Ishikawa (cell line): ENCODE results near the gene NLRC5.

ENCODE experiments used
- CEBPB ChIP-seq: IDR thresholded peaks from 2 replicates; pipeline ENCODE4 v1.6.1; 2012
- CREB1 ChIP-seq: IDR thresholded peaks from 2 replicates; pipeline ENCODE4 v1.6.1; 2012; ENCODE audit warnings: low read depth
- EGR1 ChIP-seq: IDR thresholded peaks from 2 replicates; pipeline ENCODE4 v1.6.1; 2012
- EP300 ChIP-seq: IDR thresholded peaks from 2 replicates; pipeline ENCODE4 v1.6.1; 2012; ENCODE audit warnings: borderline replicate concordance
- FOXM1 ChIP-seq: IDR thresholded peaks from 2 replicates; pipeline ENCODE4 v1.6.1; 2012; ENCODE audit warnings: low read depth, borderline replicate concordance
- NFIC ChIP-seq: IDR thresholded peaks from 2 replicates; pipeline ENCODE4 v1.6.1; 2012
- RAD21 ChIP-seq: IDR thresholded peaks from 2 replicates; pipeline ENCODE4 v1.6.1; 2012; ENCODE audit warnings: low read depth
- REST ChIP-seq: IDR thresholded peaks from 2 replicates; pipeline ENCODE4 v1.6.1; 2012; ENCODE audit warnings: low read depth, mild to moderate bottlenecking
- TAF1 ChIP-seq: IDR thresholded peaks from 2 replicates; pipeline ENCODE4 v1.6.1; 2012; ENCODE audit warnings: low read depth, mild to moderate bottlenecking
- TCF12 ChIP-seq: IDR thresholded peaks from 2 replicates; pipeline ENCODE4 v1.6.1; 2012; ENCODE audit warnings: low read depth
- TEAD4 ChIP-seq: IDR thresholded peaks from 2 replicates; pipeline ENCODE4 v1.6.1; 2012
- YY1 ChIP-seq: IDR thresholded peaks from 2 replicates; pipeline ENCODE4 v1.6.1; 2012; ENCODE audit warnings: low read depth
- ZBTB7A ChIP-seq: IDR thresholded peaks from 2 replicates; pipeline ENCODE4 v1.6.1; 2012; ENCODE audit warnings: low read depth
- TF ChIP-seq, protein P1 (sequence below): IDR thresholded peaks from 2 replicates; pipeline ENCODE4 v1.6.1; 2012
- TF ChIP-seq, protein P2 (sequence below): IDR thresholded peaks from 2 replicates; pipeline ENCODE4 v1.6.1; 2012

Gene NLRC5

GRCh38 chr16:57130950-57131321 lies 141.6 kb downstream of the NLRC5 start:
- TF ChIP-seq REST: no peak
- no peak for TF ChIP-seq NFIC
- TF ChIP-seq CREB1: no peak
- TF ChIP-seq TEAD4: no peak
- TF ChIP-seq ZBTB7A: no peak
- no peak for TF ChIP-seq RAD21
- TF ChIP-seq CEBPB: no peak
- no peak for TF ChIP-seq EP300
- TF ChIP-seq YY1: no peak
- TF ChIP-seq, protein P1, sequence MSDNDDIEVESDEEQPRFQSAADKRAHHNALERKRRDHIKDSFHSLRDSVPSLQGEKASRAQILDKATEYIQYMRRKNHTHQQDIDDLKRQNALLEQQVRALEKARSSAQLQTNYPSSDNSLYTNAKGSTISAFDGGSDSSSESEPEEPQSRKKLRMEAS: no peak
- TF ChIP-seq, protein P2, sequence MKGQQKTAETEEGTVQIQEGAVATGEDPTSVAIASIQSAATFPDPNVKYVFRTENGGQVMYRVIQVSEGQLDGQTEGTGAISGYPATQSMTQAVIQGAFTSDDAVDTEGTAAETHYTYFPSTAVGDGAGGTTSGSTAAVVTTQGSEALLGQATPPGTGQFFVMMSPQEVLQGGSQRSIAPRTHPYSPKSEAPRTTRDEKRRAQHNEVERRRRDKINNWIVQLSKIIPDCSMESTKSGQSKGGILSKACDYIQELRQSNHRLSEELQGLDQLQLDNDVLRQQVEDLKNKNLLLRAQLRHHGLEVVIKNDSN: no peak
- no peak for TF ChIP-seq TAF1
- no peak for TF ChIP-seq FOXM1
- no peak for TF ChIP-seq EGR1
- TF ChIP-seq TCF12: no peak

- TF ChIP-seq, protein P1: no peak
- TF ChIP-seq, protein P2: no peak
- TF ChIP-seq ZBTB7A: no peak
Observed at GRCh38 chr16:57131351-57131970, 142.1 kb downstream of the NLRC5 start.

DNA sequence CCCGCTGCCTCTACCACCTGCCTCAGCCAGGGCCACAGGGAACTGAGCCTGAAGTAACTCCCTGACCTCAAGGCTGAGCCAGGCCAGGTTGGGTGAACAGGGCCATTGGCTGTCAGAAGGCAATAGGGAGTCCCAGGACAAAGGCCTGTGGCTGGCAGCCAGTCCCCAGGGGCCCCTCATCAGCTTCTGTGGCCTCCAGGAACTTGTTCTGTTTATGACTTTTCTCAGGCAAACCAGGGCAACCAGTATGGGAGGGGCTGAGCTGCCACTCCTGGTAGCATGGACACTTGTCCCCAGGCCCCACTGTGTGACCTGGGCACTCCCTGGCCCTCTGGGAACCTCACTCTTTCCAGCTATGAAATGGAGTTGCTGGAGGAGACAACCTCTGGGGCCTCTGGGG lies 143.1 kb downstream of the NLRC5 start:
- TF ChIP-seq TAF1 (no peak), NFIC (no peak), CEBPB (no peak), TCF12 (no peak), FOXM1 (no peak), EP300 (no peak), CREB1 (no peak), REST (no peak), TEAD4 (no peak), RAD21 (no peak), YY1 (no peak), EGR1 (no peak), ZBTB7A (no peak)
- TF ChIP-seq, protein P1: no peak
- TF ChIP-seq, protein P2: no peak

- TF ChIP-seq CEBPB (no peak), TCF12 (no peak), EGR1 (no peak), REST (no peak), TAF1 (no peak), ZBTB7A (no peak), NFIC (no peak), FOXM1 (no peak)
- TF ChIP-seq, protein P1: no peak
- TF ChIP-seq, protein P2: no peak
Observed at GRCh38 chr16:57133031-57133430, 143.7 kb downstream of the NLRC5 start.
